NCI-H2171 (cell line): ENCODE data around the gene CRPPA.
"Not testable (repeated sequence)": the region's sequence is repeated elsewhere in the genome, so short reads cannot be mapped to it uniquely, and the experiment has no call there.

Source experiments
- DNase-seq: peaks from one replicate; lab custom pipeline; 2025; lab: John Stamatoyannopoulos, UW

The CRPPA gene

DNA sequence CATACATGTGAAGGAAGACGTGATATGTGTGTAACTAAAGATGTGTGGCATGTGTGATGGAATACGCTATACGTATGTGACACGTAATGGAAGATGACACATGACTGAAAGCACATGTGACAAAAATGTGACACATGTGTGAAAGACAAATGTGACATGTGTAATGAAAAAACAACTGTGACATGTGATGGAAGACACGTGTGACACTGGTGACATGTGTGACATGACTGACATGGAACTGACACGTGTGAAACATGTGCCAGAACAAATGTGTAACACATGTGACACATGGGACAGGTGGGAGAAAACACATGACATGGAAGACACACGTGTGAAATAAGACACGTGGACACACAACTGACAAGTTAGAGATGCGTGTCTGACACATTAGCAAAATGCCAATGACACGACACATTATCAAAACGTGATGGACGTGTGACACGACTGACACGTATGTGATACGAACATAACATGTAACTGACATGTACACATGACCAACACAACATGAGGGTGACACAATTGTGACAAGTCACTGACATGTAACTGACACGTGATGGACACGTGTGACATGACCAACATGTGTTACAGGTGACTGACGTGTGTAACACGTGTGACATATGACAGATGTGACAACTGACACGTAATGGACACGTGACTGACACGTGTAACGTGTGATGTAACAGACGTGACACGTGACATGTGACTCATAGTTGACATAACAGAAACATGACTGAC lies 24.4 kb downstream of the CRPPA start:
- DNase-seq: no peak

- no peak for DNase-seq
Observed at GRCh38 chr7:16395121-16395520, 26.2 kb downstream of the CRPPA start.

GRCh38 chr7:16393862-16394422 lies 27.4 kb downstream of the CRPPA start:
- DNase-seq: no peak

DNA sequence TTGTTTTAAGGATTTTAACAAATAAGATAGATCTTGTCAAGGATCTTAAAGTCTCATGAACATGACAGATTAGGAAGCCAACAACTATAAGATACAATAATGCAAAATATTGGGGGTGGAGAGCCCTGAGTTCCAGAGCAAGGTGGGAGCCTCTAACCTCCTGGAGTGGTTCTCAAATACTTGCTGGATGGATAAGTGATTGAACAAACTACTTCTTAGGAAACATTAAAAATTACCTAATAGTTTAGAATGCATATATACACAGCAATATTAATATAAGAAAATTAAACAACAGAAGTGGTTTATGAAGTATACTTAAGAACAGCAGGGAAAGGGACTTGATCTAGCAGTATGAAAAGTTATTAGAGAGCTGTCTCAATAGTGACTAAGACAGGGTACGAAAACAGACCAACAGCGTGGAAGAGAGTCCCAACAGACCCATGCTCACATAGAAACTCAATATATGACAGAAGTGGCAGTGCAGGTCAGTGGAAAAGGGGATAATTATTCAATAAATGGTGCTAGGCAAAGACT lies 28.3 kb downstream of the CRPPA start:
- no peak for DNase-seq

GRCh38 chr7:16383786-16384185 lies 37.6 kb downstream of the CRPPA start:
- DNase-seq: not testable (repeated sequence)

DNA sequence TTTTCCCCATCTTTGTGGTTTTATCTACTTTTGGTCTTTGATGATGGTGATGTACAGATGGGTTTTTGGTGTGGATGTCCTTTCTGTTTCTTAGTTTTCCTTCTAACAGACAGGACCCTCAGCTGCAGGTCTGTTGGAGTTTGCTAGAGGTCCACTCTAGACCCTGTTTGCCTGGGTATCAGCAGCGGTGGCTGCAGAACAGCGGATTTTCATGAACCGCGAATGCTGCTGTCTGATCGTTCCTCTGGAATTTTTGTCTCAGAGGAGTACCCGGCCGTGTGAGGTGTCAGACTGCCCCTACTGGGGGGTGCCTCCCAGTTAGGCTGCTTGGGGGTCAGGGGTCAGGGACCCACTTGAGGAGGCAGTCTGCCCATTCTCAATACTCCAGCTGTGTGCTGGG lies 38.2 kb downstream of the CRPPA start:
- DNase-seq: not testable (repeated sequence)
